ENCODE measurements around the gene RHPN2.

The RHPN2 gene

DNA sequence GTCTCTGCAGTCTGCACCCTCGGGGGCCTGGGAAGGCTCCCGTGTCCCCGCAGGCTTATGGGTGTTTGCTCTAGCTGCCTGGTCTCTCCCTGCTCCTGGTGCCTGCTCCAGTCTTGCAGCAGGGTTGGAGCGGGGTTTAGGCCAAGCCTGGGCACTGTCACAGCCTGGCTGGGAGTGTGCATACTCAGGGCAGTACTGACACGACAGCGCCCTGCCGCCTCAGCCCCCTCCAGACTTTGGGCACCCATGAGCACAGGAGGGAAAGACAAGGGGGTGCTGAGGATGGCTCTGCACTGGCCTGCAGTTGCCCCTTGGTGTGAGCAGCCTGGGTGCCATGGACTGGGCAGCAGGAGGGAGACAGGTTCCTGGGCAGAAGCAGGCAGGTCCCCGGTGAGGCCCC is 128.6 kb downstream of the RHPN2 start:
- no peak overlapping the region for H3K27ac ChIP-seq
- no peak for TF ChIP-seq ZFX (IDR thresholded peaks at IDR 0.05; ENCODE audit: borderline replicate concordance)
- TF ChIP-seq CTCF (IDR thresholded peaks at IDR 0.05) = no peak

GRCh38 chr19:32935629-32936028 is 129.1 kb downstream of the RHPN2 start:
- TF ChIP-seq CTCF (IDR thresholded peaks at IDR 0.05) (no peak), ZFX (IDR thresholded peaks at IDR 0.05; ENCODE audit: borderline replicate concordance) (no peak)
- no peak overlapping the region for H3K27ac ChIP-seq

GRCh38 chr19:32933571-32933970 is 131.1 kb downstream of the RHPN2 start:
- H3K27ac ChIP-seq = no peak overlapping the region
- TF ChIP-seq CTCF (IDR thresholded peaks at IDR 0.05) (no peak), ZFX (IDR thresholded peaks at IDR 0.05; ENCODE audit: borderline replicate concordance) (no peak)

DNA sequence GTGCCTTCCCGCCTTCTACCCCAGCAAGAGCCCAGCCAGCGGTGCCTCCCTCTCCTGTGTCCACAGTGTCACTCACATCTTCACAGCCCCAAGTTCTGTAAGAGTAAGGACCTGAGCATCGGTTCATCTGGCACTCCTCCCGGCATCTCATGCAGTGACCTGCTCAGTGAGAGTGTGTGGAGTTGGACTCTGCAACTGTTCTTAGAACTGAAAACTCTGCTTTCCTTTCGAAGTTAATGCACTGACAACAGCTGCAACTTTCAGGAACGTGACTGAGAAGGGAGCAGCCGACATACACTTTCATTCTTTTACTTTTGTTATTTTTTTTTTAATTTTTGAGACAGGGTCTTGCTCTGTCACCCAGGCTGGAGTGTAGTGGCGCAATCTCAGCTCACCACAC is 134.1 kb downstream of the RHPN2 start:
- no peak for TF ChIP-seq CTCF (IDR thresholded peaks at IDR 0.05)
- TF ChIP-seq ZFX (IDR thresholded peaks at IDR 0.05; ENCODE audit: borderline replicate concordance) = no peak
- H3K27ac ChIP-seq = no peak overlapping the region

DNA sequence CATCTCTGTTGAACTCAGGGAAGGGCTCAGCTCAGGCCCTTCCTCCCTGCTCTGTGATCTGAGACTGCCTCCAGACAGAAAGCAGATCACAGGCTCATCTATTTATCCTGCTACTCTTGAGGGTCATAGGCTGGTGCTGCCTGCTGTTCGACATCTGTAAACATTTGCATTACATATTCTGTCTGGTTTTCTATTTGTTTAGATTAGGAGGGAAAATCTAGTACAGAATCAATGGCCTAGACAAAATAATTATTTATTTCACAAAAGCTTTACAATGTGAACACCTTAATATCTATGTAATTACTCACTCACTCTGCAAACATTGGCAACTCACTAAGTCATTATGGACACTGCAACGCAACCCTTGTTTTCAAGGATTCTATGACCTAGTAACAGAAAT is 135.9 kb downstream of the RHPN2 start:
- no peak for TF ChIP-seq CTCF (IDR thresholded peaks at IDR 0.05)
- no peak for TF ChIP-seq ZFX (IDR thresholded peaks at IDR 0.05; ENCODE audit: borderline replicate concordance)
- H3K27ac ChIP-seq = no peak overlapping the region
